A673 (cell line): ENCODE data around the gene SLC5A6.

Experiments
- EZH2 ChIP-seq: fragments of 200-600 bp; sonication (generic); IDR thresholded peaks from 2 replicates; pipeline ENCODE4 v1.6.1; 2017; ENCODE audit warnings: borderline replicate concordance, low read depth, mild to moderate bottlenecking, mixed read lengths, antibody characterized with exemption, low read length; ENCODE audit not compliant: poor library complexity, severe bottlenecking
- TF ChIP-seq, protein P1 (sequence below): fragments of 300-800, 200-600 bp; sonication (generic); conservative IDR thresholded peaks from 2 replicates; pipeline ENCODE4 v1.5.1; 2017; ENCODE audit warnings: low read depth, mild to moderate bottlenecking, antibody characterized with exemption, low read length, moderate library complexity, mixed read lengths

DNA sequence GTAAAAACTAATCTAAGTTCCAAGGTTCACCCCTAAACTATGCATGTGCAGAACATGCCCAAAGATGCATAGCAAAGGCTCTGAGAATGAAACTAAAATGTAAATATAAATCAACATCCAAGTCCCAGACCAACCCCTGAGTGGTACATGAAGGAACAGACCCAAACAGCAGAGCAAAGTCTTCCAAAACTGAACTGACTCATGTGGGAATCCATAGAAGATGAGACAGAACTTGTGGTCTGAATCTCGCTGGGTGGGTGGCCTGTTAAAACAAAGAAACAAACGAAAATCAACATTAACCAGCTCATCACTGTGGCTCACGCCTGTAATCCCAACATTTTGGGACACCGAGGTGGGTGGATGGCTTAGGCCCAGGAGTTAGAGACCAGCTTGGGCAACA is 29.7 kb downstream of the SLC5A6 start:
- TF ChIP-seq, protein P1, sequence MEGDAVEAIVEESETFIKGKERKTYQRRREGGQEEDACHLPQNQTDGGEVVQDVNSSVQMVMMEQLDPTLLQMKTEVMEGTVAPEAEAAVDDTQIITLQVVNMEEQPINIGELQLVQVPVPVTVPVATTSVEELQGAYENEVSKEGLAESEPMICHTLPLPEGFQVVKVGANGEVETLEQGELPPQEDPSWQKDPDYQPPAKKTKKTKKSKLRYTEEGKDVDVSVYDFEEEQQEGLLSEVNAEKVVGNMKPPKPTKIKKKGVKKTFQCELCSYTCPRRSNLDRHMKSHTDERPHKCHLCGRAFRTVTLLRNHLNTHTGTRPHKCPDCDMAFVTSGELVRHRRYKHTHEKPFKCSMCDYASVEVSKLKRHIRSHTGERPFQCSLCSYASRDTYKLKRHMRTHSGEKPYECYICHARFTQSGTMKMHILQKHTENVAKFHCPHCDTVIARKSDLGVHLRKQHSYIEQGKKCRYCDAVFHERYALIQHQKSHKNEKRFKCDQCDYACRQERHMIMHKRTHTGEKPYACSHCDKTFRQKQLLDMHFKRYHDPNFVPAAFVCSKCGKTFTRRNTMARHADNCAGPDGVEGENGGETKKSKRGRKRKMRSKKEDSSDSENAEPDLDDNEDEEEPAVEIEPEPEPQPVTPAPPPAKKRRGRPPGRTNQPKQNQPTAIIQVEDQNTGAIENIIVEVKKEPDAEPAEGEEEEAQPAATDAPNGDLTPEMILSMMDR: no peak
- no peak for TF ChIP-seq EZH2
